ENCODE results near the gene TMEM175. TPM values are rescaled to one million over a fixed set of nuclear protein-coding genes. Genes with fewer than 3 reads are reported as not detected.
"Not testable (repeated sequence)": the region's sequence is repeated elsewhere in the genome, so short reads cannot be mapped to it uniquely, and the experiment has no call there.

Gene TMEM175
- total and polyA plus RNA-seq, 2 of the 13 experiments (the other 11 are each of a cell fraction or from before 2014, with no cell fraction given): 5.1 to 9.9 TPM

GRCh38 chr4:917466-917865 lies 14.8 kb upstream of the TMEM175 start (continued):
- no peak for TF ChIP-seq HNRNPK (IDR thresholded peaks at IDR 0.05; ENCODE audit: low read depth, low read length, poor library complexity, severe bottlenecking)
- no peak for TF ChIP-seq ZFX (CRISPR knock-in tag; IDR thresholded peaks at IDR 0.05; ENCODE audit: low read depth)

GRCh38 chr4:917992-918391 lies 14.3 kb upstream of the TMEM175 start:
- FAIRE-seq (no peak), ATAC-seq (no peak), DNase-seq (ENCODE audit: low spot score) (no peak)
- Histone ChIP-seq H2AFZ (ENCODE audit: low read length) (no peak overlapping the region), H3K36me3 (replicated peaks in 1 of 2; ENCODE audit: control insufficient read depth in 1 of 2, insufficient read depth in 2 of 2, low read length in 2 of 2) (peaks cover 0 to 10% of the 10 kb centered on the region in 2 experiments; a peak in 3 of 5 replicates), H3K9ac (ENCODE audit: insufficient read depth, low read depth, low read length) (no peak overlapping the region), H3K4me3 (replicated peaks in 1 of 3; ENCODE audit: insufficient read depth in 1 of 3, low read depth in 2 of 3, low read length in 3 of 3) (no peak overlapping the region), H3K4me1 (ENCODE audit: insufficient read depth, low read length) (no peaks in the 10 kb centered on the region), H3K4me2 (ENCODE audit: low read depth, low read length) (no peak overlapping the region), H4K20me1 (ENCODE audit: insufficient read depth, low read length) (0 out of 2 replicates have a peak, but pooled peaks cover 2% of the 10 kb centered on the region), H3K9me3 (ENCODE audit: low read length) (no peaks in the 10 kb centered on the region), H3K27ac (ENCODE audit: extremely low read length, insufficient read depth, low read length) (no peak overlapping the region), H3K79me2 (ENCODE audit: insufficient read depth, low read length) (peaks cover 70% of the 10 kb centered on the region), H3K27me3 (ENCODE audit: control insufficient read depth in 1 of 2, insufficient read depth in 2 of 2, low read length in 2 of 2) (no peaks in the 10 kb centered on the region)
- TF ChIP-seq HDAC1 (CRISPR knock-in tag; IDR thresholded peaks at IDR 0.05) (no peak), SRSF9 (IDR thresholded peaks at IDR 0.05; ENCODE audit: borderline replicate concordance, insufficient read depth, low read depth, low read length, poor library complexity, severe bottlenecking) (no peak), ZNF503 (CRISPR knock-in tag; IDR thresholded peaks at IDR 0.05) (no peak), SNAI1 (CRISPR knock-in tag; IDR thresholded peaks at IDR 0.05; ENCODE audit: borderline replicate concordance) (no peak), IRF9 (CRISPR knock-in tag; IDR thresholded peaks at IDR 0.05; ENCODE audit: borderline replicate concordance) (no peak), ARHGAP35 (CRISPR knock-in tag; IDR thresholded peaks at IDR 0.05; ENCODE audit: borderline replicate concordance) (no peak), NFE2 (CRISPR knock-in tag; IDR thresholded peaks at IDR 0.05) (no peak), ZNF180 (CRISPR knock-in tag; IDR thresholded peaks at IDR 0.05; ENCODE audit: borderline replicate concordance, low read depth) (no peak), E2F1 (CRISPR knock-in tag; IDR thresholded peaks at IDR 0.05) (no peak), ZNF431 (CRISPR knock-in tag; IDR thresholded peaks at IDR 0.05; ENCODE audit: borderline replicate concordance, low read depth) (no peak)
- WGBS (ENCODE audit: low lambda C conversion rate): 93% methylated on average over 2 of the region's 2 CpGs
- in situ Hi-C loops (cut with HindIII; ENCODE audit: extremely low pct_ligation_motif_present, low pct_unique_long_range_greater_than_20kb) (no loop called here), intact Hi-C loops (cut with micrococcal nuclease; ENCODE audit: unreplicated experiment) (no loop called here)
- POLR2A ChIA-PET: no interaction called here
- CTCF ChIA-PET (ENCODE audit: low intra/inter-chr PET ratio, low total read pairs): no interaction called here
- no TSS peak for BruUV-seq (replicated peaks)

GRCh38 chr4:918591-918990 lies 13.7 kb upstream of the TMEM175 start:
- H3K36me3 ChIP-seq (replicated peaks in 1 of 2; ENCODE audit: control insufficient read depth in 1 of 2, insufficient read depth in 2 of 2, low read length in 2 of 2); H3K9me3 ChIP-seq (ENCODE audit: low read length); H3K9ac ChIP-seq (ENCODE audit: insufficient read depth, low read depth, low read length); CTCF ChIA-PET (ENCODE audit: low intra/inter-chr PET ratio, low total read pairs); FAIRE-seq; H4K20me1 ChIP-seq (ENCODE audit: insufficient read depth, low read length); intact Hi-C loops (cut with micrococcal nuclease; ENCODE audit: unreplicated experiment); H3K4me2 ChIP-seq (ENCODE audit: low read depth, low read length); H3K4me3 ChIP-seq (replicated peaks in 1 of 3; ENCODE audit: insufficient read depth in 1 of 3, low read depth in 2 of 3, low read length in 3 of 3); ATAC-seq; BruUV-seq (replicated peaks); DNase-seq (ENCODE audit: low spot score); H3K27ac ChIP-seq (ENCODE audit: extremely low read length, insufficient read depth, low read length); H2AFZ ChIP-seq (ENCODE audit: low read length); H3K27me3 ChIP-seq (ENCODE audit: control insufficient read depth in 1 of 2, insufficient read depth in 2 of 2, low read length in 2 of 2); H3K4me1 ChIP-seq (ENCODE audit: insufficient read depth, low read length); POLR2A ChIA-PET; in situ Hi-C loops (cut with HindIII; ENCODE audit: extremely low pct_ligation_motif_present, low pct_unique_long_range_greater_than_20kb): not testable (repeated sequence)
- peaks cover 73% of the 10 kb centered on the region for H3K79me2 ChIP-seq (ENCODE audit: insufficient read depth, low read length)
- over 99% methylated on average over 5 of the region's 6 CpGs for WGBS (ENCODE audit: low lambda C conversion rate)

Measured in HepG2 (cell line).